NT2/D1 (cell line): ENCODE results near the gene SH3GLB1.

Source experiments
- YY1 ChIP-seq: IDR thresholded peaks from 2 replicates; pipeline ENCODE4 v1.6.1; 2011; ENCODE audit not compliant: insufficient read length, insufficient read depth
- ZNF274 ChIP-seq: IDR thresholded peaks from 2 replicates; pipeline ENCODE4 v1.6.1; 2011; ENCODE audit warnings: mild to moderate bottlenecking, low read depth, low read length

DNA sequence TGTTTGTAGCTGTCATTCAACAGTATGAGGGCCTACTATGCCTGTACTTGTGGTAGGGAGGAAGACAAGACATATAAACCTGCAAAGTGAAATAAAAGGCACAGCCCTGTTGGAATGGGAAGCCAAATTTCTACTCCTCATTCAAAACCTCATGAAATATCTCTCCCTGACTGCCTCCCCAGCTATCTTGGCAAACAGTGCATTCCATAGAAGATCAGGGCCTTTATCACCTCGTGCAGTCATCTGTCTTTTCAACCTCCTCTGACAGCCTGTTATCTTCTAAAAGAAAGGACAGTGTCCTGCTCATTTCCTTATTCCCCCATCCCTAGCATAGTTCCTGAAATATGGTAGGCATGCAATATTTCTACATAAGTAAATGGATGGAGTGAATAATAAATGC, 71.0 kb downstream of the SH3GLB1 start:
- no peak for TF ChIP-seq ZNF274
- no peak for TF ChIP-seq YY1
